HepG2 (cell line): ENCODE data around the gene AKIRIN1. TPM values are rescaled to one million over a fixed set of nuclear protein-coding genes. Genes with fewer than 3 reads are reported as not detected.

Experiments used
- BCL3 ChIP-seq: sonication (generic); formaldehyde crosslinking; IDR thresholded peaks from 2 replicates; pipeline ENCODE4 v1.5.1; 2020; ENCODE audit warnings: mild to moderate bottlenecking, missing genetic modification reagents, moderate library complexity
- CBFB ChIP-seq: sonication (generic); formaldehyde crosslinking; IDR thresholded peaks from 2 replicates; pipeline ENCODE4 v1.4.0; 2020; ENCODE audit warnings: missing genetic modification reagents
- CHCHD3 ChIP-seq: sonication (generic); formaldehyde crosslinking; IDR thresholded peaks from 2 replicates; pipeline ENCODE4 v1.8.0; 2022; ENCODE audit warnings: mild to moderate bottlenecking, missing genetic modification reagents, moderate library complexity
- ELF1 ChIP-seq: sonication (generic); formaldehyde crosslinking; IDR thresholded peaks from 2 replicates; pipeline ENCODE4 v1.4.0; 2020; ENCODE audit warnings: missing genetic modification reagents
- ELF3 ChIP-seq: IDR thresholded peaks from 2 replicates; pipeline ENCODE4 v1.6.1; 2016; ENCODE audit warnings: missing genetic modification reagents, missing compliant biosample characterization
- JDP2 ChIP-seq: sonication (generic); formaldehyde crosslinking; IDR thresholded peaks from 2 replicates; pipeline ENCODE4 v1.8.1; 2022; ENCODE audit warnings: missing genetic modification reagents, borderline replicate concordance
- MBNL3 ChIP-seq: fragments of 250-450 bp; sonication (Bioruptor Pico); conservative IDR thresholded peaks from 2 replicates; pipeline ENCODE4 v1.8.0; 2022; ENCODE audit warnings: mild to moderate bottlenecking, inconsistent platforms
- NFRKB ChIP-seq: fragments of 450-650 bp; IDR thresholded peaks from 2 replicates; pipeline ENCODE4 v1.6.1; 2017
- RCOR2 ChIP-seq: IDR thresholded peaks from 2 replicates; pipeline ENCODE4 v1.6.1; 2016; ENCODE audit warnings: missing biosample characterization, missing genetic modification reagents
- SETDB1 ChIP-seq: sonication (generic); formaldehyde crosslinking; IDR thresholded peaks from 2 replicates; pipeline ENCODE4 v1.5.1; 2020; ENCODE audit warnings: missing genetic modification reagents, mild to moderate bottlenecking, borderline replicate concordance
- SMAD9 ChIP-seq: sonication (generic); formaldehyde crosslinking; IDR thresholded peaks from 2 replicates; pipeline ENCODE4 v1.5.1; 2020; ENCODE audit warnings: mild to moderate bottlenecking, missing genetic modification reagents
- ZNF276 ChIP-seq: sonication (generic); formaldehyde crosslinking; IDR thresholded peaks from 2 replicates; pipeline ENCODE4 v1.4.0; 2020; ENCODE audit warnings: mild to moderate bottlenecking, low read depth, missing genetic modification reagents
- ZNF646 ChIP-seq: sonication (generic); formaldehyde crosslinking; IDR thresholded peaks from 2 replicates; pipeline ENCODE4 v1.9.0; 2021; ENCODE audit warnings: mild to moderate bottlenecking, missing genetic modification reagents
- ZNF691 ChIP-seq: sonication (generic); formaldehyde crosslinking; IDR thresholded peaks from 2 replicates; pipeline ENCODE4 v1.4.0; 2020; ENCODE audit warnings: missing genetic modification reagents, low read depth, mild to moderate bottlenecking, borderline replicate concordance
- polyA plus RNA-seq, 8 experiments: library from polyadenylated mRNA; depleted of rRNA in 3 of 8; stranded (reverse) in 7 of 8; unstranded in 1 of 8; fragments of >200 nt; fragmentation: Illumina TruSeq in 4 of 8; extraction: Trizol in 4 of 8; gene quantifications; 2 replicates each; pipeline versions ENCODE4 v1.2.1 to v1.2.3, GENCODE V29; 2011 to 2016; ENCODE audit warnings: low read depth in 4 of 8, missing spikeins in 1 of 8, mixed read lengths in 1 of 8; ENCODE audit not compliant: insufficient read depth in 1 of 8
- total RNA-seq, 5 experiments: library from RNA; depleted of rRNA; stranded (reverse); fragments of >200 nt; fragmentation: Illumina TruSeq; extraction: Trizol; gene quantifications; 2 replicates each; pipeline ENCODE4 v1.2.3, GENCODE V29; 2016; ENCODE audit warnings: low read depth in 1 of 5
- TF ChIP-seq, protein P1 (sequence below): sonication (generic); formaldehyde crosslinking; IDR thresholded peaks from 2 replicates; pipeline ENCODE4 v1.8.1; 2022; ENCODE audit warnings: low read depth, mild to moderate bottlenecking, missing genetic modification reagents

The AKIRIN1 gene
- total and polyA plus RNA-seq, 2 of the 13 experiments (the other 11 are each of a cell fraction or from before 2014, with no cell fraction given) = 123 to 157 TPM

DNA sequence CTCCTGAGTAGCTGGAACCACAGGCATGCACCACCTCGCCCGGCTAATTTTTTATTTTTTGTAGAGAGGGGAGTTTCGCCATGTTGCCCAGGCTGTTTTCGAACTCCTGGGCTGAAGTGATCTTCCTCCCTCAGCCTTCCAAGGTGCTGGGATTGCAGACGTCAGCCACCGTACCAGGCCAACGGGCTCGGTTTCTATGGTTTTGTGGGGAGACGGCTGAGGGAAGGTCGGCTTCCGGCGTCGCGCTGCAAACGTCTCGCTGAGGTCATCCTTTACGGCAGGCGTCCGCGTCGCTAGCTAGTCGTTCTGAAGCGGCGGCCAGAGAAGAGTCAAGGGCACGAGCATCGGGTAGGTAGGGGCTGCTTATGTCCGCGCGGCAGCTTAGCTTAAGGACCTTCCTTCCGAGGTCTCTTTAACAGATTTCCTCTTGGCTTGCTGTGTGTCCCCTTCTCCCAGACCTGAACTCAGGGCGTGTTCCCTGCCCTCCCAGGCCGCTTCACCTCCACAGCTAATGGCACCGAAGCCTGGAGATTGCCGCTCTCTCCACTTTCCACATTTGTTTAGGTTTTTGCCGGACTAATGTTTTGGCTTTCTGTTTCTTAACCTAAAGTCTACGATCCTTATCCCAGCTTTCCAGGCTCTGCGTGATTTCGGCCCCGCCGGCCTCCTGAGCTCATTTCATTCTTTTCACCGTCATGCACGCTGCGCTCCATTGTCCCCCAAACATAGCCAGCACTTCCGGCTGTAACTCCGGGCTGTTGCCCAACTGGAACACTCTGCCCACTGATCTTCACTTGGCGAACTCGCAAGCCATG is 35.2 kb downstream of the AKIRIN1 start, which contains the start of gene NDUFS5 (continued):
- peak; percentile 40; the same call in 1 of the 2 replicates for TF ChIP-seq ELF3
- no peak; the same call in 1 of the 2 replicates for TF ChIP-seq ZNF276 (CRISPR knock-in tag)
- TF ChIP-seq MBNL3 (CRISPR knock-in tag) = no peak
- no peak for TF ChIP-seq SMAD9 (CRISPR knock-in tag)
- TF ChIP-seq JDP2 = no peak
- TF ChIP-seq, protein P1, sequence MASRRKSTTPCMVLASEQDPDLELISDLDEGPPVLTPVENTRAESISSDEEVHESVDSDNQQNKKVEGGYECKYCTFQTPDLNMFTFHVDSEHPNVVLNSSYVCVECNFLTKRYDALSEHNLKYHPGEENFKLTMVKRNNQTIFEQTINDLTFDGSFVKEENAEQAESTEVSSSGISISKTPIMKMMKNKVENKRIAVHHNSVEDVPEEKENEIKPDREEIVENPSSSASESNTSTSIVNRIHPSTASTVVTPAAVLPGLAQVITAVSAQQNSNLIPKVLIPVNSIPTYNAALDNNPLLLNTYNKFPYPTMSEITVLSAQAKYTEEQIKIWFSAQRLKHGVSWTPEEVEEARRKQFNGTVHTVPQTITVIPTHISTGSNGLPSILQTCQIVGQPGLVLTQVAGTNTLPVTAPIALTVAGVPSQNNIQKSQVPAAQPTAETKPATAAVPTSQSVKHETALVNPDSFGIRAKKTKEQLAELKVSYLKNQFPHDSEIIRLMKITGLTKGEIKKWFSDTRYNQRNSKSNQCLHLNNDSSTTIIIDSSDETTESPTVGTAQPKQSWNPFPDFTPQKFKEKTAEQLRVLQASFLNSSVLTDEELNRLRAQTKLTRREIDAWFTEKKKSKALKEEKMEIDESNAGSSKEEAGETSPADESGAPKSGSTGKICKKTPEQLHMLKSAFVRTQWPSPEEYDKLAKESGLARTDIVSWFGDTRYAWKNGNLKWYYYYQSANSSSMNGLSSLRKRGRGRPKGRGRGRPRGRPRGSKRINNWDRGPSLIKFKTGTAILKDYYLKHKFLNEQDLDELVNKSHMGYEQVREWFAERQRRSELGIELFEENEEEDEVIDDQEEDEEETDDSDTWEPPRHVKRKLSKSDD (CRISPR knock-in tag) = no peak; the same call in none of the 2 replicates
- TF ChIP-seq ZNF646 (CRISPR knock-in tag) = no peak
- 0 out of 2 replicates have a peak, but pooled peaks have one; percentile 4 for TF ChIP-seq CBFB (CRISPR knock-in tag)
- TF ChIP-seq NFRKB = no peak
- no peak for TF ChIP-seq SETDB1
- TF ChIP-seq ELF1 (CRISPR knock-in tag) = peak; percentile 80
- no peak for TF ChIP-seq BCL3 (CRISPR knock-in tag)
- TF ChIP-seq CHCHD3 (CRISPR knock-in tag) = no peak
- TF ChIP-seq ZNF691 = 0 out of 2 replicates have a peak, but pooled peaks have one; percentile 28
- peak; percentile 14; the same call in 1 of the 2 replicates for TF ChIP-seq RCOR2
